GM19043 (cell line): Measurements from ENCODE around the gene PADI4.
"Not testable (repeated sequence)": the region's sequence is repeated elsewhere in the genome, so short reads cannot be mapped to it uniquely, and the experiment has no call there.

Experiments
- ATAC-seq: cut with Tn5 transposase; IDR thresholded peaks from one replicate; pipeline ENCODE4 v1.9.1; 2021; ENCODE audit warnings: low read depth; ENCODE audit not compliant: unreplicated experiment

PADI4 gene

DNA sequence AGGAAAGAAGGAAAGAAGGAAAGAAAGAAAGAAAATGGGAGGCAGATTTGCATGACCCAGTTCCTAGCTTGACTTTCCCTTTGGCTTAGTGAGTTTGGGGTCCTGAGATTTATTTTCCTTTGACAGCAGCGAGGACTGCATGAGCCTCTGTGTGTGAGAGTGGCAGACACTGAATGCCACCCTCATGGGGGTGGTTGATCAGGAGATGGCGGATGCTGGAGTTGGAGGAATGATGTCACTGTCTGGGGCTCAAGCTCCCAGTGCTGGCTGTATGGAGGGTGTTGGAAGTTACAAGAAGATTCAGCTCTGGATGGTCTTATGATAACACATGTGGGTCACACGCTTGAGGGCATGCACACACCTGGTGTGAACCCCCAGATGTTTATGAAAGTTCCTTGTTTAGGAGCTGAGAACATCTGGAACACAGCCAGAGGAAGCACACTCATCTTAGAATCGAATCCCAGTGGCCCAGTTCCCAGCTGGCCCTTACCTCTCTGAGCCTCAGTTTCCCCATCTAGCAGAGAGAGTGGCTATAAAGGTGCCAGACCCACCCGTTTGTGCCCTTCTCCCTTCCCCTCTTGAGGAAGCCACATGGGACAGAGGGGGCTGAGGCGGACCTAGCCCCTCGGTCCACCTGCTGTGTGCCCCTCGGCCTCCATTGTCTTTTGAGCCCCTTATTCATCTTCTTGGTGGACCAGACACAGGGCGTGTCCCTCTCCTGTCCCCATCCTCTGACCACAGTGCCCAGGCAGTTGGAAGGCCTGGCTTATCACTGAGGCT, 5.7 kb downstream of the PADI4 start:
- no peak for ATAC-seq

DNA sequence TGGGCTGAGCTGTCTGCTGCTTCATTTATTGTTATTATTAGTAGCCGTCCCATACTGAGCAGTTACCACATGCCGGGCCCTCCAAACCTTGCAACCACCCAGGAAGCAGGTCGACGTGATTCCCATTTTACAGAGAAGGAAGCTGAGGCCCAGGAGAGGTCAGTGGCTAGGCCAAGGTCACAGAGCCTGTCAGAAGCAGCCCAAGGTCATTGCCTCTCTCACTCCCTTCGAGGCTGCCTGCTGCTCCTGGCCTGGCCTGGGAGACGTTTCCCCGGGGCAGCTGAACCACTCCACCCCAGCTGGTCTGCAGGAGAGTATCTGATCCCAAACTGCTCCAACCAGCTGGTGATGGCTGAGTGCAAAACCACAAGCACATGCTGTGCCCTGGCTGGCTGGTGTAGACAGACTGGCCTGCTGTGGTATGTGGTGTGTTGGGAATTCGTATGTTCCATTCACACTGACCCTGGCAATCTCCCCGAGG, 6.5 kb downstream of the PADI4 start:
- no peak for ATAC-seq

DNA sequence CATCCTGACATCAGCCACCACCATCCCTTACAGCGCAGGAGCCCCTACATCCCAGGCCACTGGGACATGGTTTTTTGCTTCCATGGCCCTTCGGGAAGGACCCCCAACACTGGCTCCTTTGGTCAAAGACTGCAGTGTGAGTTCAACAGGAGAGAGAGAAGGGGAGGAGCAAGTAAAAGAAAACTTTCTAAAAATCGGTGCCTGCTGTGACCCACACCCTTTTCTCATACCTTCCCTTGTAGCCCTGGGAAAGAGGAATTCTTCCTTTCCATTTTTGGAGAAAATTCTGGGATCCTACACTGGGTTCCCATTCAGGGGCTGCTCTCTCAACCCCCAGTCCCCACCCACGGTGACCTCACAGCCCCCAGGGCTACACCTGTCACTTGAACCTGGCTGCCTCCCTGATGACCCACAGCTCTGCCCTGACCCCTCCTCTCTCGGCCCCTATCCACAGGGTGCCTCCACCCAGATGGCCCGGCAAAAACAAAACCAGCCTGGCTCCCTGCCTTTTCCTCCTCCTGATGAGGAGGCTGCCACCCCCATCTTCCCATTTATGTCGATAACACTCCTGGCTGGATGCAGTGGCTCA, 7.6 kb downstream of the PADI4 start:
- ATAC-seq: no peak

- ATAC-seq: no peak
Measured at GRCh38 chr1:17316704-17317103, 8.7 kb downstream of the PADI4 start.

DNA sequence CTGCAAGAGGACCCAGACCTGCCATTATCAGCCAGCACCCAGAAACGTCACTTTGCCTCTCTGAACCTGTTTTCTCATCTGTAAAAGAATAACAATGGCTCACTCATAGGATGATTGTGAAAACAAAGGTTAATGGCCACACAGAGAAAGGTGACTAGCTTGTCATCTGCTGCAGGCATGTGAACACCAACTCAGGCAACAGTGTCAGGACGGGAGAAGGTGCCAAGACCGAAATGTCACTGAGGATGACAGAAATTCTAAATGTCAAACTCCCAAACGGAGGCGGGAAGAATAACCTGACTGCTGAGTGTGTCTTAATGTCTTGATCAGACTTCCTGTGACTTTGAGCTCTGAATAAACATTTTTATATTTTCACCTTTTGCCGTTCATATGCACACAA, 10.3 kb downstream of the PADI4 start:
- ATAC-seq: no peak

DNA sequence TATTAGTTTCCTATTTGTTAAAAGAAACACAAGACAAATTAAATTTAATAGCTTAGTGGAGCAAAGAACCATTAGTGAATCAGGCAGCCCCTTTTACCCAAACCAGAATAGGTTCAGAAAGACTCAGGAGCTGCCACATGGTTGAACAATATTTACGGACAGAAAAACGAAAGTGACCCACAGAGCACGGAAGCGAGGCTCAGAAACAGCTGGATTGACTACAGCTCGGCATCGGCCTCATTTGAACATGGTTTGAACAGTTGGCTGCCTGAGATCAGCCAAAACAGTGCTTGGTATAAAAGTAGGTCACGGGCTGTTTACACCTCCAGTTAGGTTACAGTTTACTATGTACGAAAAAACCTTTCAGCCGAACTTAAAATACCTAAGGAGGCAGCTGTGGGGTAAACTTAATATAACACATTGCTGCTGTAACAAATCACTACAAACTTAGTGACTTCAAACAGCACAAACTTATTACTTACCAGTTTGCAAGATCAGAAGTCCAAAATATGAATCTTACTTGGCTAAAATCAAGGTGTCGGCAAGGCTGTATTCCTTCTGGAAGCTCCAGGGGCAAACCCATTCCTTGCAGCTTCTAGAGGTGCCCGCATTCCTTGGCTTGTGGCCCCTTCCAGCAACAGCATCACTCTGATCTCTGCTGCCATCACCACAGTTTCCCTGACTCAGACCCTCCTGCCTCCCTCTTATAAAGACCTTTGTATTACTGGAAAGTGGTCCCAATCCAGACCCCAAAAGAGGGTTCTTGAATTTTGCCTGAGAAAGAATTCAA, 11.8 kb downstream of the PADI4 start:
- no peak for ATAC-seq

DNA sequence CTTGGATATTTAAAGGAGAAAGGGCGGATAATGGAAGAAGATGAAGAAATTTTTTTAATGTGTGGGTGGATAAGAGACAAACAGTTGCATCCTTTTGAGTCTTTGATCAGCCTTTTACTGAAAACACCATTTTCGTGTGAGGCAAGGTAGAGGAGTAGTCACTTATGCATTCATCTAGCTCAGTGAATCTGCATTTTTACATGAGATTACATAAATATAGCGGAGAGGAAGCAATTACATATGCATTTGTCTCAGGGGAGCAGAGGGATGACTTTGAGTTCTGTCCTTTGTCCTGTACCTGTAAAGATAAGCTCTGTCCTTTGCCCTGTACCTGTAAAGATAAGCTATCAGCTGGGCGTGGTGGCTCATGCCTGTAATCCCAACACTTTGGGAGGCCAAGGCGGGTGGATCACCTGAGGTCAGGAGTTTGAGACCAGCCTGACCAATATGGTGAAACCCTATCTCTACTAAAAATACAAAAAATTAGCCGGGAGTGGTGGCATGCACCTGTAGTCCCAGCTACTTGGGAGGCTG, 13.9 kb downstream of the PADI4 start:
- not testable (repeated sequence) for ATAC-seq

DNA sequence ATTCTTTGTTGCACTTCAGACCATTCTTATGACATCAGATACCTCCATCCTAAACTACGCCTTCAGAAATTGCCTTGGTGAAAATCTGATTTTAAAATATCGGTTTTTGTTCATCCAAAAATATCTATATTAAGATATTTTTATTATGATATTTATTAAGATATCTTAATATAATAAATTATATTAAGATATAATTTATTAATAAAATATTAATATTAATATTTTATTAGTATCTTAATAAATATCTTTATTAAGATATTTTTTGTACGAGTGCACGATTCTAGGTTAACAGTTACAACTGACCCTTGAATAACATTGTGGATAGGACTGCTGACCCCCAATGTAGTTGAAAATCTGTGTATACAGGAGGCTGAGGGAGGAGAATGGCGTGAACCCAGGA, 20.9 kb downstream of the PADI4 start:
- ATAC-seq: no peak

- no peak for ATAC-seq
Measured at GRCh38 chr1:17329610-17330009, 21.6 kb downstream of the PADI4 start.

GRCh38 chr1:17330856-17331255, 22.9 kb downstream of the PADI4 start:
- no peak for ATAC-seq

DNA sequence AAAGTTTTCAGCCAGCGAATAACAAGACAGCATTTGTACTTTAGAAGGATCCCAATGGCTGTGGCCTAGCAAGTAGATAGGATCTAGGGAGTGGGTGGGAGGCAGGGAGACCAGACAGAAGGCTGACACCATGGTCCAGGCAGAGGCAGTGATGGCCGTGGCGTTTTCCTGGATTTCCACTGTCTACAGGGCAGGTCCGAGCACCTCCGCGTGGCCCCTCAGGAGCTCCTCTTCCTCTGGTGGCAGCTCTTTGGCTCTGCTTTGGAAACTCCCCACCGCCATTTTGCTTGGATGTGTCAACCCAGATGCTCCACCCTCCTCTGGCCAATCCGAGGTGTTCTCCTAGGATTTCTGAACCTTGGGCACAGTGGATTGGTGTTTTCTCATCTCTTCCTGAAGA, 25.1 kb downstream of the PADI4 start:
- no peak for ATAC-seq

- ATAC-seq: no peak
Measured at GRCh38 chr1:17335821-17336710, 28.1 kb downstream of the PADI4 start.

DNA sequence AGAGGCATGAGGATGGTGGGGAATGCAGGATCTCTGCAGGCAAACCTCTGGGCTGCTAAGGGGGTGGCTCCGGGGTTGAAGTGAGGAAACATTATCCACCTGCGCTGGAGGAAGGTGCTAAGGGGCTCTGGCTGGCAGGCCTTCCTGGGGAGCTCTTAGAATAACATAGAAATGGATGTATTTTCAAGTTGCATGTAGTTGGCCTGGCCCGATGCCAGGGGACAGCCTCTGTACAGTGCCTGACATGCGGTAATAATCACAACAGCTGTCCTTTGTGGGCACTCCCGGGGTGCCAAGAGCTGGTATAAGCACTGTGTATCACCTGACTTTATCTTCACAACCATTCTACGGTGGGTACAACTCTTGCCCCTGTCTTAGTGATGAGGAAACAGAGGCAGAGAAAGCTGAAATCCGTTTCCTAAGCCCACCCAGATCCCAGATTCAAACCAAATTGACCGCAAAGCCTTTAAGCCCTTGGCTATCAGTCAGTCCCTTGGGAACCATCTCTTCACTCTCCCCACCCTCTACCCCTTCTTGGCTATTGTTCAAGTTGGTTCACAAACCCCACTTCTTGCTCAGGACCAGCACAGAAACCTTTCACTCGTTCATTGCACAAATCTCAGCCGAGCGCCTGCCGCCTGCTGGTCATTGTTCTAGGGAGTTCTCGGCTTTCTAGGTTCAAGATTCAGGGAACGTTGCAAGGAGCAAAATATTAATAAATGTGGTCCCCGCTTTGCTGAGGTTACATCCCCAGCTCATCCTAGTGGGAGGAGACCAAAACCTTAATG, 30.9 kb downstream of the PADI4 start:
- ATAC-seq: no peak

DNA sequence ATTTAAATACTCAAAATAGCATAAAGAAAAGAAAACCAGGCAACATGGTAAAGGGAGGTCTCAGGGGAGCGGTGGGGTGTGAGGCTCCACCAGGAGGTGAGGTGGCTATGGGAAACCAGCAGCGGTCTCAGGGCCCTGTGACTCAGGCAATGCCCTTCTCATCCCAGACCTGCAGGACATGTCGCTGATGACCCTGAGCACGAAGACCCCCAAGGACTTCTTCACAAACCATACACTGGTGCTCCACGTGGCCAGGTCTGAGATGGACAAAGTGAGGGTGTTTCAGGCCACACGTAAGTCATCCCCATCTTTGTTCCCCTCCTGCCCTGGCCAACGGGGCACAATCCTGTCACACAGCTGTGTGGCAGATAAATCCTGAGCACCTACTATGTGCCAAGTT, 31.5 kb downstream of the PADI4 start:
- no peak for ATAC-seq

GRCh38 chr1:17340358-17340757, 32.4 kb downstream of the PADI4 start:
- ATAC-seq: no peak

GRCh38 chr1:17342014-17342441, 34.0 kb downstream of the PADI4 start:
- no peak for ATAC-seq

DNA sequence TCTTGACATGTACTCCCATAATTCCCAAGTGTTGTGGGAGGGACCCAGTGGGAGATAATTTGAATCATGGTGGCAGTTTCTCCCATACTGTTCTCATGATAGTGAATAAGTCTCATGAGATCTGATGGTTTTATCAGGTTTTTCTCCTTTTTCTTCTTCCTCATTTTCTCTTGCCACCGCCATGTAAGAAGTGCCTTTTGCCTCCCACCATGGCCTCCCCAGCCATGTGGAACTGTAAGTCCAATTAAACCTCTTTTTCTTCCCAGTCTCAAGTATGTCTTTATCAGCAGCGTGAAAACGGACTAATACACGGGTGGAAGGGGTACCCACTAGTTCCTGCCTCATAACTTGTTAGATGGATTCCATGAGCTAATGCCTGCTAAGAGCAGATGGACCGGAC, 37.5 kb downstream of the PADI4 start:
- ATAC-seq: not testable (repeated sequence)

DNA sequence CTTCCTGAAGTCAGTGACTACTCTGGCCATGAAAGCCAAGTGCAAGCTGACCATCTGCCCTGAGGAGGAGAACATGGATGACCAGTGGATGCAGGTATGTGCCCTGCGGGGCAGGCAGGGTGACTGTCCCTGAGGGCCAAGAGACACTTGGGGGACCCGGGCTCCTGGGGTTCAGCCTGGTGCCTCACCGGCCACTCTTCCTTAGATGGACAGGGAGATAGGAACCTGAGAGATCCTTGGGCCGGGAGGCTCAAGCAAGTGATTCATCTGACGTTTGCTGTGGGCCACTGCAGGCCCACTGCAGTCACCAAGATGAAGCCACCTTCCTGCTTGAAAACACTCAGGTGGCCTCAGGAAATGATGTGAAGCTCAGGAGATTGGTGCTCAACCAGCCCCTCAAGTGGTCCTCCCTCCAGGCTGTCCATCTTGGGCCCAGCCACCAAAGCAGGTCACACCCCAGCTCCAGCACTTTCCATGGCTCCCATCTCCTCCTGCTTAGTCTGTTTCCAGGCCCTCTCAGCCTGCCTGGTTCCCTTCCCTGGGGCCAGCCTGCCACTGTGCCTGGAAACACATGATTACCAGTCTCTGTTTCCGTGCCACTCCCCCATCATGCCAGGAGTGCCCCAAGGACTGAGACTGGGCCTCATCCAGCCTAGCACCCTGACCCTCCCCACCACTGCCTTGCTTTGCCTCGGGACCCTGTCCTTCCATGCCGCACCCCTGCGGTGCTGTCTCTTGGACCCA, 38.2 kb downstream of the PADI4 start:
- no peak for ATAC-seq
